Nephron (organoid): Measurements from ENCODE around the gene TSR3.

Experiments
- H3K27ac Mint-ChIP-seq, 3 experiments: 2 replicates each; pipeline ENCODE4 v1.8.0; 2020; ENCODE audit warnings: mixed read lengths in 3 of 3, mild to moderate bottlenecking in 2 of 3, moderate library complexity in 1 of 3
- H3K27me3 Mint-ChIP-seq: 2 replicates; pipeline ENCODE4 v1.8.0; 2021; ENCODE audit warnings: low read depth, mild to moderate bottlenecking, moderate library complexity, mixed read lengths
- H3K36me3 Mint-ChIP-seq: 2 replicates; pipeline ENCODE4 v1.8.0; 2020; ENCODE audit warnings: low read depth, mixed read lengths
- H3K4me1 Mint-ChIP-seq: 2 replicates; pipeline ENCODE4 v1.8.0; 2020; ENCODE audit warnings: mixed read lengths
- H3K4me3 Mint-ChIP-seq, 3 experiments: 2 replicates each; pipeline ENCODE4 v1.8.0; 2020; ENCODE audit warnings: mild to moderate bottlenecking in 3 of 3, mixed read lengths in 3 of 3, moderate library complexity in 2 of 3
- H3K9me3 Mint-ChIP-seq: 2 replicates; pipeline ENCODE4 v1.8.0; 2020; ENCODE audit warnings: mixed read lengths
- TF ChIP-seq, protein P1 (sequence below), 3 experiments: fragments of 200-600 bp; sonication (generic); IDR thresholded peaks; one replicate each; pipeline ENCODE4 v1.5.0; 2021; ENCODE audit warnings: antibody characterized with exemption in 3 of 3; ENCODE audit not compliant: unreplicated experiment in 3 of 3

Gene TSR3

GRCh38 chr16:1395444-1396031 lies 43.9 kb upstream of the TSR3 start:
- H3K9me3 Mint-ChIP-seq, result no peaks in the 10 kb centered on the region
- no peak overlapping the region for H3K27ac Mint-ChIP-seq
- H3K27me3 Mint-ChIP-seq, result no peaks in the 10 kb centered on the region
- peaks cover 21% of the 10 kb centered on the region for H3K36me3 Mint-ChIP-seq
- no peak overlapping the region for H3K4me3 Mint-ChIP-seq
- H3K4me1 Mint-ChIP-seq, result no peaks in the 10 kb centered on the region
- TF ChIP-seq, protein P1, sequence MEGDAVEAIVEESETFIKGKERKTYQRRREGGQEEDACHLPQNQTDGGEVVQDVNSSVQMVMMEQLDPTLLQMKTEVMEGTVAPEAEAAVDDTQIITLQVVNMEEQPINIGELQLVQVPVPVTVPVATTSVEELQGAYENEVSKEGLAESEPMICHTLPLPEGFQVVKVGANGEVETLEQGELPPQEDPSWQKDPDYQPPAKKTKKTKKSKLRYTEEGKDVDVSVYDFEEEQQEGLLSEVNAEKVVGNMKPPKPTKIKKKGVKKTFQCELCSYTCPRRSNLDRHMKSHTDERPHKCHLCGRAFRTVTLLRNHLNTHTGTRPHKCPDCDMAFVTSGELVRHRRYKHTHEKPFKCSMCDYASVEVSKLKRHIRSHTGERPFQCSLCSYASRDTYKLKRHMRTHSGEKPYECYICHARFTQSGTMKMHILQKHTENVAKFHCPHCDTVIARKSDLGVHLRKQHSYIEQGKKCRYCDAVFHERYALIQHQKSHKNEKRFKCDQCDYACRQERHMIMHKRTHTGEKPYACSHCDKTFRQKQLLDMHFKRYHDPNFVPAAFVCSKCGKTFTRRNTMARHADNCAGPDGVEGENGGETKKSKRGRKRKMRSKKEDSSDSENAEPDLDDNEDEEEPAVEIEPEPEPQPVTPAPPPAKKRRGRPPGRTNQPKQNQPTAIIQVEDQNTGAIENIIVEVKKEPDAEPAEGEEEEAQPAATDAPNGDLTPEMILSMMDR (IDR thresholded peaks at IDR 0.05; ENCODE audit: unreplicated experiment in 3 of 3), result no peak

DNA sequence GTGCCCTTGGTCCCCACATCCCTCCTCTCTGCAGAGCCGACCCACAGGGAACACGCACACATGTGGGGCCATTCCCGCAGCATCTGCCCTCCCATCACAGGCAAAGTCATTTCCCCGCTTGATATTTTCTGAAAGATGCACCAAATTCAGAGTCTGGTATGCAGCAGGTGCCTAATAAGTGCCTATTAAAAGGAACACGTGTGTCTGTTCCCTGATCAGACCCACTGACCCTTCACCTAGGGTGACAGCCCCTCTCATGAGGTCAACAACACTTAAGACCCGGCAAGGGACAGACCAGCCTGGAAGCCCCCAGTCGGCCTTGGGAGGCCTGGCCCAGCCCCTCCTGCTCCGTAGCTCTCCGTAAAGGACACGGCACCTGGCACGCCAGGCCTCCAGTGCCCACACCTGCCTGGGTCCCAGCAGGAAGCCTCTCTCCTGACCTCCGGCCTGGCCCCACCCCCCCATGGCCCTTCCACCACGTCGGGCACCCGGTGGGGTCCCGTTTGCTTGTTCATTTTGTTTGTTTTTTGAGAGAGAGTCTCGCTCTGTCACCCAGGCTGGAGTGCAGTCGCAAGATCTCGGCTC lies 42.8 kb upstream of the TSR3 start:
- no peak overlapping the region for H3K27ac Mint-ChIP-seq
- TF ChIP-seq, protein P1 (IDR thresholded peaks at IDR 0.05; ENCODE audit: unreplicated experiment in 3 of 3), result no peak
- H3K4me1 Mint-ChIP-seq, result no peaks in the 10 kb centered on the region
- peaks cover 26% of the 10 kb centered on the region for H3K36me3 Mint-ChIP-seq
- no peaks in the 10 kb centered on the region for H3K9me3 Mint-ChIP-seq
- no peak overlapping the region for H3K4me3 Mint-ChIP-seq
- H3K27me3 Mint-ChIP-seq, result no peaks in the 10 kb centered on the region

DNA sequence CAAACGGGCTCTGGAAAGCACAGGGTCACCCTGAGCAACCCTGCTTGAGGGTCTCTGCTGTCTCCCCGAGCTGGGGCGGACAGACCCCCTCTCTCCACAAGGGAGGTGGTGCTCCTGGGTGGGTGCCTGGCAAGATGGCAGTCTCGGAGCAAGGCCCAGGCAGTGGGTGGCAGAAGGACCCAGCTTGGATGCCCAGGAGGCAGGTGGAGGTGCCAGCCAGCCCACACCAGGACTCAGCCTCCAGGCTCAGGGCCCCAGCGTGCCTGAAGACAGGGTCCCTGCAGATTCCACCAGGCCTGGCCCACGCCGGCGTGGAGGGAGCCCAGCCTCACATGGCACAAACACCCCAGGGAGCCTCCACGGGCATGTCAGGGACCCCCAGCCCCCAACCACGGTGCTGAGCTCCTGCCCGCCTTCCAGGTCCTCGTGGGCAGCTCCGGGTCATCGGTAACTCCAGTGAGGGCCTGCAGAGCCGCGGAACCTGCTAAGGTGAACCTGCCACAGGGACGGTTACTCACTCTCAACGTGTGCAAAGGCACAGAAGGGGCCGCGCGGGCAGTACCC lies 42.0 kb upstream of the TSR3 start:
- H3K9me3 Mint-ChIP-seq, result no peaks in the 10 kb centered on the region
- no peak overlapping the region for H3K4me3 Mint-ChIP-seq
- no peaks in the 10 kb centered on the region for H3K4me1 Mint-ChIP-seq
- peaks cover 27% of the 10 kb centered on the region for H3K36me3 Mint-ChIP-seq
- H3K27me3 Mint-ChIP-seq, result no peaks in the 10 kb centered on the region
- no peak overlapping the region for H3K27ac Mint-ChIP-seq
- TF ChIP-seq, protein P1 (IDR thresholded peaks at IDR 0.05; ENCODE audit: unreplicated experiment in 3 of 3), result no peak

DNA sequence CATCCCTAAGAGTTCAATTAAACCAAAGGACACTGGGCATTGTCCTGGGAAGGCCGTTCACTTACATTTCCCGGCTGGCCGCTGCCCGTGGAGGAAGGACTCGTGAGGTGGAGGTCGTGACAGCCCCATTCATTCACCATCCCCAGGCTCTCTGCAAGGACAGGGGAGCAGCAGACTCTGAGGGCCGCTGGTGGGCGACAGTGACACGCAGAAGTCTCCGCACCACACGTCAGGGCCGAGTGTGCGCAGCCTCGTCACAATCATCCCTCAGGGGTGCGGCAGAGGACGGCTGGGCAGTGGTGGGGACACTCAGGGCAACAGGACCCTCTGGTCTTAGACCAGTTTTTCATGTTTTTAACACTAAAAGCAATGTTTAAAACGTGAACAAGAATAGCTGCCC lies 41.1 kb upstream of the TSR3 start:
- Mint-ChIP-seq H3K4me1 (no peaks in the 10 kb centered on the region), H3K4me3 (no peak overlapping the region), H3K27ac (no peak overlapping the region), H3K9me3 (no peaks in the 10 kb centered on the region), H3K36me3 (peaks cover 28% of the 10 kb centered on the region), H3K27me3 (no peaks in the 10 kb centered on the region)
- TF ChIP-seq, protein P1 (IDR thresholded peaks at IDR 0.05; ENCODE audit: unreplicated experiment in 3 of 3), result no peak

DNA sequence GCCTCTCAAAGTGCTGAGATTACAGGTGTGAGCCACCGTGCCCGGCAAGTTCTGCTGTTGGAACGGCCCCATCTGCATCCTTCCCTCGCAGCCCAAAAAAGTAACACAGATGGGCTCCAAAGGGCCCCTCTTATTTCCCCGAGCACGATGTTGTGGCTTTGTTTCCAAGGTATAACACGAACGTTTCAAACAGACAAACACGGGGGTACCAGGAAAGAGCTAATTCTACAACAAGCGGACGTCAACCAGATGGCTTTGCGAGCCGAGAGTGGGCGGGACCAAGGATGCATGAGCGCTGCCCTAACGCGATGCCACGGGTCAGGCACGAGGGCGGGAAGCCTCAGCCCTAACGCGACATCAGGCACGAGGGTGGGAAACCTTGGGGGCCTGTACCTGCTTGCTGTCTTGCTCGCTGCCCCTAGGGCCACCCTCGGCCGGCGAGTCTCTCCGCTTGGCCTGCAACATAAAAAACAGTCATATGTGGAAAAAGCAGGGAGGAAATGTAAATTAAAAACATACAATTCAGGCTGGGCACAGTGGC lies 38.6 kb upstream of the TSR3 start:
- Mint-ChIP-seq H3K27ac (no peak overlapping the region), H3K36me3 (peaks cover 28% of the 10 kb centered on the region), H3K27me3 (no peaks in the 10 kb centered on the region), H3K4me3 (no peak overlapping the region), H3K9me3 (no peaks in the 10 kb centered on the region), H3K4me1 (no peaks in the 10 kb centered on the region)
- TF ChIP-seq, protein P1 (IDR thresholded peaks at IDR 0.05; ENCODE audit: unreplicated experiment in 3 of 3), result no peak
